ENCODE data around the gene UGT1A8. TPM values are rescaled to one million over a fixed set of nuclear protein-coding genes. Genes with fewer than 3 reads are reported as not detected.
"Not testable (repeated sequence)": the region's sequence is repeated elsewhere in the genome, so short reads cannot be mapped to it uniquely, and the experiment has no call there.

Gene UGT1A8
- total RNA-seq, 1 donor from 2014 or later, result 0.17 TPM

DNA sequence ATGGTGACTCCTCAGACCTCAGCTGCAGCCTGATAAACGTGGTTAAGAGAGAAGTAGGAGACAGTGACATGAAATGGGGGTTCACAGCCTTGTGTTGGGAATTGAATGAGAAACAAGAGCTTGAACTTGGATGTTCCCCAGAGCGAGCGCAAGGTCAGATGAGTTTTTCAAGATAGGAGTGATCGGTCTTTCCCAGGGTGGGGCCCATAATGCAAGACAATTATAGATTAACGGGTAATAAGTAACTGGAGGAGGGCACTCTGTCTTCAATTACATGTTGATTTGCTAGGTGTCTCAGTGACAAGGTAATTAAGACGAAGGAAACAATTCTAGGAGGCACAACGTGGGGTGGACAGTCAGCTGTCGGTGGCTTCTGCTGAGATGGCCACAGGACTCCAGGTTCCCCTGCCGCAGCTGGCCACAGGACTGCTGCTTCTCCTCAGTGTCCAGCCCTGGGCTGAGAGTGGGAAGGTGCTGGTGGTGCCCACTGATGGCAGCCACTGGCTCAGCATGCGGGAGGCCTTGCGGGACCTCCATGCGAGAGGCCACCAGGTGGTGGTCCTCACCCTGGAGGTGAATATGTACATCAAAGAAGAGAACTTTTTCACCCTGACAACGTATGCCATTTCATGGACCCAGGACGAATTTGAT is 95.3 kb downstream of the UGT1A8 start, which contains the start of gene UGT1A5:
Gene UGT1A5, plus strand, starts transcription at position 297 of the 651 bp plus-strand sequence. Its CDS starts 85 bp downstream, at position 382.
- H3K27ac Mint-ChIP-seq, result no peak within 1 kb of the TSS
- H3K4me3 Mint-ChIP-seq, result no peak within 1 kb of the TSS
- no peak for DNase-seq (ENCODE audit: extremely low spot score, unreplicated experiment)
- H3K4me1 Mint-ChIP-seq (ENCODE audit: unreplicated experiment), result no peaks in the 10 kb centered on the region
- H3K27me3 Mint-ChIP-seq, result peaks cover 38% of the 10 kb centered on the region
- H3K36me3 Mint-ChIP-seq, result no peaks in the 10 kb centered on the region
- TF ChIP-seq, protein P1, sequence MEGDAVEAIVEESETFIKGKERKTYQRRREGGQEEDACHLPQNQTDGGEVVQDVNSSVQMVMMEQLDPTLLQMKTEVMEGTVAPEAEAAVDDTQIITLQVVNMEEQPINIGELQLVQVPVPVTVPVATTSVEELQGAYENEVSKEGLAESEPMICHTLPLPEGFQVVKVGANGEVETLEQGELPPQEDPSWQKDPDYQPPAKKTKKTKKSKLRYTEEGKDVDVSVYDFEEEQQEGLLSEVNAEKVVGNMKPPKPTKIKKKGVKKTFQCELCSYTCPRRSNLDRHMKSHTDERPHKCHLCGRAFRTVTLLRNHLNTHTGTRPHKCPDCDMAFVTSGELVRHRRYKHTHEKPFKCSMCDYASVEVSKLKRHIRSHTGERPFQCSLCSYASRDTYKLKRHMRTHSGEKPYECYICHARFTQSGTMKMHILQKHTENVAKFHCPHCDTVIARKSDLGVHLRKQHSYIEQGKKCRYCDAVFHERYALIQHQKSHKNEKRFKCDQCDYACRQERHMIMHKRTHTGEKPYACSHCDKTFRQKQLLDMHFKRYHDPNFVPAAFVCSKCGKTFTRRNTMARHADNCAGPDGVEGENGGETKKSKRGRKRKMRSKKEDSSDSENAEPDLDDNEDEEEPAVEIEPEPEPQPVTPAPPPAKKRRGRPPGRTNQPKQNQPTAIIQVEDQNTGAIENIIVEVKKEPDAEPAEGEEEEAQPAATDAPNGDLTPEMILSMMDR (conservative IDR thresholded peaks at IDR 0.05), result no peak
- no peaks in the 10 kb centered on the region for H3K9me3 Mint-ChIP-seq

DNA sequence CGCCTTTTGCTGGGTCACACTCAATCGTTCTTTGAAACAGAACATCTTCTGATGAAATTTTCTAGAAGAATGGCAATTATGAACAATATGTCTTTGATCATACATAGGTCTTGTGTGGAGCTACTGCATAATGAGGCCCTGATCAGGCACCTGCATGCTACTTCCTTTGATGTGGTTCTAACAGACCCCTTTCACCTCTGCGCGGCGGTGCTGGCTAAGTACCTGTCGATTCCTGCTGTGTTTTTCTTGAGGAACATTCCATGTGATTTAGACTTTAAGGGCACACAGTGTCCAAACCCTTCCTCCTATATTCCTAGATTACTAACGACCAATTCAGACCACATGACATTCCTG is 95.8 kb downstream of the UGT1A8 start:
- peaks cover 37% of the 10 kb centered on the region for H3K27me3 Mint-ChIP-seq
- H3K9me3 Mint-ChIP-seq, result no peaks in the 10 kb centered on the region
- H3K27ac Mint-ChIP-seq, result no peak overlapping the region
- H3K4me3 Mint-ChIP-seq, result no peak overlapping the region
- TF ChIP-seq, protein P1 (conservative IDR thresholded peaks at IDR 0.05), result no peak
- no peaks in the 10 kb centered on the region for H3K36me3 Mint-ChIP-seq
- no peak for DNase-seq (ENCODE audit: extremely low spot score, unreplicated experiment)
- no peaks in the 10 kb centered on the region for H3K4me1 Mint-ChIP-seq (ENCODE audit: unreplicated experiment)

DNA sequence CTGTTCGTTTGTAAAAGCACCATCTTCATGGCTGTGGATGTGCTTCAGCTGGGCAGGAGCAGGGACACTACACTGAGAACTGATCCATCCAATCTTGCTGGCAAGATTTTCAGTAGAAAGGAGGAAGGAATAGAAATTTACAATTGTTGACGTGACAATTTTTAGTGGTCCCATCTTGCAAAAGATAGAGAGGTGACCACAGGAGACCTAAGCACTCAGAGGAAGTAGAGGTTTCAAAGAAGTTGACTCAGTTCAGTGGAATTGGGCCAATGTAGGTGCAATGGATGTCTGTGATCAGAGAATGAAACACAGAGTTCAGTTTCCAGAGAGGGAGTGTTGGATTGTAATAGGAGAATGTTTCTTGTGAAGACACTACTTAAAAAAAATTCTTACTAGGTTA is 96.7 kb downstream of the UGT1A8 start:
- no peak for DNase-seq (ENCODE audit: extremely low spot score, unreplicated experiment)
- TF ChIP-seq, protein P1 (conservative IDR thresholded peaks at IDR 0.05), result no peak
- Mint-ChIP-seq H3K9me3 (no peaks in the 10 kb centered on the region), H3K4me3 (no peak overlapping the region), H3K27ac (no peak overlapping the region), H3K36me3 (no peaks in the 10 kb centered on the region), H3K27me3 (peaks cover 37% of the 10 kb centered on the region), H3K4me1 (ENCODE audit: unreplicated experiment) (no peaks in the 10 kb centered on the region)

DNA sequence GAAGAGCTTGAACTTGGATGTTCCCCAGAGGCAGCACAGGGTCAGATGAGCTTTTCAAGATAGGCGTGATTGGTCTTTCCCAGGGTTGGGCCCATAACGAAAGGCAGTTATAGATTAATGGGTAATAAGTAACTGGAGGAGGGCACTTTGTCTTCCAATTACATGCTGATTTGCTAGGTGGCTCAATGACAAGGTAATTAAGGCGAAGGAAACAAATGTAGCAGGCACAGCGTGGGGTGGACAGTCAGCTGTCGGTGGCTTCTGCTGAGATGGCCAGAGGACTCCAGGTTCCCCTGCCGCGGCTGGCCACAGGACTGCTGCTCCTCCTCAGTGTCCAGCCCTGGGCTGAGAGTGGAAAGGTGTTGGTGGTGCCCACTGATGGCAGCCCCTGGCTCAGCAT is 101.1 kb downstream of the UGT1A8 start, which contains the start of gene UGT1A4:
Gene UGT1A4, plus strand, starts transcription at position 185 of the 400 bp plus-strand sequence. Its CDS starts 85 bp downstream, at position 270.
- Mint-ChIP-seq H3K4me1 (ENCODE audit: unreplicated experiment) (no peaks in the 10 kb centered on the region), H3K9me3 (no peaks in the 10 kb centered on the region), H3K27me3 (peaks cover 27% of the 10 kb centered on the region), H3K4me3 (no peak within 1 kb of the TSS), H3K36me3 (no peaks in the 10 kb centered on the region), H3K27ac (no peak within 1 kb of the TSS)
- DNase-seq (ENCODE audit: extremely low spot score, unreplicated experiment), result no peak
- TF ChIP-seq, protein P1 (conservative IDR thresholded peaks at IDR 0.05), result no peak

DNA sequence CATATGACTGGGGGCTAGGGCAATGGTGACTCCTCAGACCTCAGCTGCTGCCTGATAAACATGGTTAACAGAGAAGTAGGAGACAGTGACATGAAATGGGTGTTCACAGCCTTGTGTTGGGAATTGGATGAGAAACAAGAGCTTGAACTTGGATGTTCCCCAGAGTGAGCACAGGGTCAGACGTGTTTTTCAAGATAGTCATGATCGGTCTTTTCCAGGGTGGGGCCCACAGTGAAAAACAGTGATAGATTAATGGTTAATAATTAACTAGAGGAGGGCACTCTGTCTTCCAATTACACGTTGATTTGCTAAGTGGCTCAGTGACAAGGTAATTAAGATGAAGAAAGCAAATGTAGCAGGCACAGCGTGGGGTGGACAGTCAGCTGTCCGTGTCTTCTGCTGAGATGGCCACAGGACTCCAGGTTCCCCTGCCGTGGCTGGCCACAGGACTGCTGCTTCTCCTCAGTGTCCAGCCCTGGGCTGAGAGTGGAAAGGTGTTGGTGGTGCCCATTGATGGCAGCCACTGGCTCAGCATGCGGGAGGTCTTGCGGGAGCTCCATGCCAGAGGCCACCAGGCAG is 111.4 kb downstream of the UGT1A8 start, which contains the start of gene UGT1A3:
Gene UGT1A3, plus strand, starts transcription at position 320 of the 579 bp plus-strand sequence. Its CDS starts 85 bp downstream, at position 405.
- Mint-ChIP-seq H3K4me1 (ENCODE audit: unreplicated experiment) (no peaks in the 10 kb centered on the region), H3K9me3 (peaks cover 5% of the 10 kb centered on the region), H3K27me3 (peaks cover 8% of the 10 kb centered on the region), H3K36me3 (no peaks in the 10 kb centered on the region), H3K4me3 (no peak within 1 kb of the TSS), H3K27ac (no peak within 1 kb of the TSS)
- TF ChIP-seq, protein P1 (conservative IDR thresholded peaks at IDR 0.05), result no peak
- DNase-seq (ENCODE audit: extremely low spot score, unreplicated experiment), result no peak

DNA sequence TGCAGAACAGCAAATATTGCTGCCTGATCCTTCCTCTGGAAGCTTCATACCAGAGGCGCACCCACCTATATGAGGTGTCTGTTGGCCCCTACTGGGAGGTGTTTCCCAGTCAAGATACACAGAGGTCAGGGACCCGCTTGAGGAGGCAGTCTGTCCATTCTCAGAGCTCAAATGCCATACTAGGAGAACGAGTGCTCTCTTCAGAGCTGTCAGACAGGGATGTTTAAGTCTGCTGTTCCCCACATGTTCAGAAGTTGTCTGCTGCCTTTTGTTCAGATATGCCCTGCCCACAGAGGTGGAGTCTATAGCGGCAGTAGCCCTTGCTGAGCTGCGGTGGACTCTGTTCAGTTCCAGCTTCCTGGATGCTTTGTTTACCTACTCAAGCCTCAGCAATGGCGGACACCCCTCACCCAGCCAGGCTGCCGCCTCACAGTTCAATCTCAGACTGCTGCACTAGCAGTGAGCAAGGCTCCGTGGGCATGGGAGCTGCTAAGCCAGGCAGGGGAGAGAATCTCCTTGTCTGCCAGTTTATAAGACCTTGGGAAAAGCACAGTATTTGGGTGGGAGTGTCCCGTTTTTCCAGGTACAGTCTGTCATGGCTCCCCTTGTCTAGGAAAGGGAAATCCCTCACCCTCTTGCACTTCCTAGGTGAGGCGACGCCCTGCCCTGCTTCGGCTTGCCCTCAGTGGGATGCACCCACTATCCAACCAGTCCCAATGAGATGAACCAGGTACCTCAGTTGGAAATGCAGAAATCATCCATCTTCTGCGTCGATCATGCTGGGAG is 119.6 kb downstream of the UGT1A8 start:
- H3K27ac Mint-ChIP-seq; DNase-seq (ENCODE audit: extremely low spot score, unreplicated experiment); H3K4me3 Mint-ChIP-seq; H3K9me3 Mint-ChIP-seq; H3K4me1 Mint-ChIP-seq (ENCODE audit: unreplicated experiment); H3K36me3 Mint-ChIP-seq: not testable (repeated sequence)
- peaks cover 38% of the 10 kb centered on the region for H3K27me3 Mint-ChIP-seq

Measured in type B pancreatic cell (in vitro differentiated cells).